Peyer's patch (tissue), 4 donors: ENCODE measurements around the gene RAC3. TPM values are rescaled to one million over a fixed set of nuclear protein-coding genes. Genes with fewer than 3 reads are reported as not detected.

Experiments used
- DNase-seq, 3 donors: peaks; one replicate each; pipeline ENCODE4 v3.0.0-alpha.2; 2017 to 2019
- H3K27ac ChIP-seq, 4 donors: fragments of 200-600 bp; sonication (generic); one replicate each; pipeline ENCODE4 v1.5.1; 2016 to 2019
- H3K27me3 ChIP-seq, 2 donors: fragments of 200-600 bp; sonication (generic); one replicate each; pipeline ENCODE4 v1.5.1; 2019
- H3K36me3 ChIP-seq, 3 donors: fragments of 200-600 bp; sonication (generic); one replicate each; pipeline ENCODE4 v1.5.1; 2016 to 2019
- H3K4me1 ChIP-seq, 4 donors: fragments of 200-600 bp; sonication (generic); one replicate each; pipeline ENCODE4 v1.5.1; 2016 to 2019
- H3K4me3 ChIP-seq, 4 donors: fragments of 200-600 bp; sonication (generic); 1 replicate in 3 of 4; 2 replicates in 1 of 4; pipeline ENCODE4 v1.5.1; 2016 to 2019; ENCODE audit warnings: mild to moderate bottlenecking in 1 of 4
- H3K9me3 ChIP-seq, 4 donors: fragments of 200-600 bp; sonication (generic); one replicate each; pipeline ENCODE4 v1.5.1; 2016 to 2019; ENCODE audit warnings: mild to moderate bottlenecking in 1 of 4
- CTCF ChIP-seq, 6 experiments: fragments of 450-650 bp in 4 of 6; fragments of 200-600 bp in 2 of 6; sonication (generic) in 1 of 6; IDR thresholded peaks; one replicate each; pipeline ENCODE4 v1.5.1; 2017 to 2019; ENCODE audit warnings: antibody characterized with exemption in 6 of 6, mild to moderate bottlenecking in 3 of 6, moderate library complexity in 1 of 6
- POLR2A ChIP-seq, 2 donors: fragments of 450-650 bp; IDR thresholded peaks; one replicate each; pipeline ENCODE4 v1.5.1; 2017; ENCODE audit warnings: antibody characterized with exemption in 2 of 2, mild to moderate bottlenecking in 2 of 2, moderate library complexity in 2 of 2
- total RNA-seq, 4 donors: library from RNA; depleted of rRNA; stranded (reverse); fragments of >200 nt; gene quantifications; one replicate each; pipeline ENCODE4 v1.1.0, GENCODE V29; 2016

Gene RAC3
- total RNA-seq, 4 donors from 2014 or later: 4.6 to 20.6 (median 9.8) TPM

GRCh38 chr17:82021900-82022309 lies 9.6 kb upstream of the RAC3 start:
- DNase-seq: peak in 1 of 3 donors; percentile 66
- H3K9me3 ChIP-seq: no peaks in the 10 kb centered on the region
- peaks cover 0 to 14% (median 0%) of the 10 kb centered on the region in 3 donors for H3K36me3 ChIP-seq
- H3K27me3 ChIP-seq: no peaks in the 10 kb centered on the region
- H3K27ac ChIP-seq: peak overlapping the region; percentile 73 to 80 (median 77)
- H3K4me1 ChIP-seq: peaks cover 3 to 35% (median 19%) of the 10 kb centered on the region in 4 donors
- H3K4me3 ChIP-seq: peak overlapping the region; percentile 61 to 92 (median 82)
- TF ChIP-seq POLR2A (IDR thresholded peaks at IDR 0.05) (no peak), CTCF (IDR thresholded peaks at IDR 0.05) (no peak)

- peaks cover 3 to 35% (median 19%) of the 10 kb centered on the region in 4 donors for H3K4me1 ChIP-seq
- H3K9me3 ChIP-seq: no peaks in the 10 kb centered on the region
- DNase-seq: no peak
- H3K27ac ChIP-seq: peak within 1 kb of the TSS; percentile 73 to 80 (median 77)
- H3K27me3 ChIP-seq: no peaks in the 10 kb centered on the region
- TF ChIP-seq POLR2A (IDR thresholded peaks at IDR 0.05) (peak; percentile 53 to 69), CTCF (IDR thresholded peaks at IDR 0.05) (no peak)
- peaks cover 0 to 14% (median 0%) of the 10 kb centered on the region in 3 donors for H3K36me3 ChIP-seq
- peak within 1 kb of the TSS; percentile 61 to 92 (median 87) for H3K4me3 ChIP-seq
These were observed 9.0 kb upstream of the RAC3 start, which contains the start of gene CENPX for GRCh38 chr17:82022310-82022980. Gene CENPX (minus strand): TSS chr17:82022878. CDS start chr17:82022861, 17 bp downstream.

GRCh38 chr17:82022981-82023446 lies 8.5 kb upstream of the RAC3 start, which contains the start of gene LRRC45:
Gene LRRC45 (plus strand): TSS chr17:82023305. CDS start chr17:82023644, 339 bp downstream.
- peaks cover 0 to 11% (median 0%) of the 10 kb centered on the region in 3 donors for H3K36me3 ChIP-seq

GRCh38 chr17:82023447-82024241 lies 7.8 kb upstream of the RAC3 start:
- Histone ChIP-seq H3K4me1 (peaks cover 3 to 35% (median 19%) of the 10 kb centered on the region in 4 donors), H3K27me3 (no peaks in the 10 kb centered on the region), H3K36me3 (peaks cover 0 to 6% (median 0%) of the 10 kb centered on the region in 3 donors), H3K4me3 (peak overlapping the region; percentile 61 to 92 (median 85)), H3K9me3 (no peaks in the 10 kb centered on the region), H3K27ac (peak overlapping the region in 3 of 4 donors; percentile 40 to 80 (median 46))
- no peak for DNase-seq
- TF ChIP-seq POLR2A (IDR thresholded peaks at IDR 0.05) (no peak), CTCF (IDR thresholded peaks at IDR 0.05) (no peak)

More at GRCh38 chr17:82022981-82023446, 8.5 kb upstream of the RAC3 start, which contains the start of gene LRRC45:
- TF ChIP-seq CTCF (IDR thresholded peaks at IDR 0.05) (no peak), POLR2A (IDR thresholded peaks at IDR 0.05) (no peak)
- Histone ChIP-seq H3K4me3 (peak within 1 kb of the TSS; percentile 61 to 92 (median 87)), H3K27me3 (no peaks in the 10 kb centered on the region), H3K4me1 (peaks cover 3 to 35% (median 19%) of the 10 kb centered on the region in 4 donors), H3K9me3 (no peaks in the 10 kb centered on the region), H3K27ac (peak within 1 kb of the TSS; percentile 73 to 80 (median 77))
- DNase-seq: peak; percentile 100

GRCh38 chr17:82024859-82025258 lies 6.6 kb upstream of the RAC3 start:
- peaks cover 3 to 31% (median 19%) of the 10 kb centered on the region in 4 donors for H3K4me1 ChIP-seq
- H3K36me3 ChIP-seq: no peaks in the 10 kb centered on the region
- no peak overlapping the region for H3K4me3 ChIP-seq
- TF ChIP-seq POLR2A (IDR thresholded peaks at IDR 0.05) (no peak), CTCF (IDR thresholded peaks at IDR 0.05) (no peak)
- H3K27me3 ChIP-seq: no peaks in the 10 kb centered on the region
- H3K9me3 ChIP-seq: no peaks in the 10 kb centered on the region
- H3K27ac ChIP-seq: no peak overlapping the region
- DNase-seq: no peak
